ENCODE data around the gene S1PR4. TPM values are rescaled to one million over a fixed set of nuclear protein-coding genes. Genes with fewer than 3 reads are reported as not detected.
A peak's percentile ranks its signal among the peaks of the same experiment; 100 is the strongest.
"Not testable (repeated sequence)": the region's sequence is repeated elsewhere in the genome, so short reads cannot be mapped to it uniquely, and the experiment has no call there.

The S1PR4 gene
- total RNA-seq, 1 donor from 2014 or later, result 0.29 TPM

DNA sequence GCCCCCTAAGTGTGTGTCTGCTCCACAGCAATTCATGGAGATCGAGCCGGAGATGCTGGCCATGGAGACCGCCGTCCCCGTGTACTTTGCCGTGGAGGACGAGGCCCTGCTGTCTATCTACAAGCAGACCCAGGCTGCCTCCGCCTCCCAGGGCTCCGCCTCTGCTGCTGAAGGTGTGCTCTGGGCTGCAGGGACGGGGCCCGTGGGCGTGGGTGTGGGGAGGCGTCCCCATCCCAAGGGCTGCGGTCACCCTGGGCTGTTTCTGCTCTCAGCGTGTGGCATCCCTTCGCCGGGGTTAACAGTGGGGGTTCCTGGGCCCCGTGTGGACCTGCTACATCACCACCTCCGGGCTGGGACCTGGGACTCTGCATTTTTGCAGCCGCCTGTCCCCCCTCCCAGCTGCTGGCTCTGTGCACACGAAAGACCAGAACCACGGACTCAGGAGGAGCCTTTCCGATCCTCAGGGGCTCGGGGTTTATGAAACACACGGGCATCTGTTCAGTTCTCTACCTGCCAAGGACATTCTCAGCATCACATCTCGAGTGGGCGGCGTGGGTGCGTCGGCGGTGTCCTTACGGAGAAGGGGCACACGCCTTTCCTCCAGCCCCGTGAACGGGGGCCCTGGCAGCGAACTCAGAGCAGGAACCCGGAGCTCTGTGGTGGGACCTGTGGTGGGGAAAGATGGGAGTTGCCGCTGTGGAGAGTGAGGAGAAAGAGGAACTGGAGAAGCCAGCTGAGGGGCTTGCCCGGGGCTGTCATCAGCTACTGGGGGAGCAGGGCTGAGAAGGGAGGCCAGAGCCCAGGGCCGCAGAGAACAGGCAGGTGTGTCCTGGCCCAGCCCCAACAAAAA, 14.9 kb downstream of the S1PR4 start:
- no peak for DNase-seq (ENCODE audit: low read depth)

- no peak for DNase-seq (ENCODE audit: low read depth)
Measured at GRCh38 chr19:3194106-3195087, 15.8 kb downstream of the S1PR4 start.

DNA sequence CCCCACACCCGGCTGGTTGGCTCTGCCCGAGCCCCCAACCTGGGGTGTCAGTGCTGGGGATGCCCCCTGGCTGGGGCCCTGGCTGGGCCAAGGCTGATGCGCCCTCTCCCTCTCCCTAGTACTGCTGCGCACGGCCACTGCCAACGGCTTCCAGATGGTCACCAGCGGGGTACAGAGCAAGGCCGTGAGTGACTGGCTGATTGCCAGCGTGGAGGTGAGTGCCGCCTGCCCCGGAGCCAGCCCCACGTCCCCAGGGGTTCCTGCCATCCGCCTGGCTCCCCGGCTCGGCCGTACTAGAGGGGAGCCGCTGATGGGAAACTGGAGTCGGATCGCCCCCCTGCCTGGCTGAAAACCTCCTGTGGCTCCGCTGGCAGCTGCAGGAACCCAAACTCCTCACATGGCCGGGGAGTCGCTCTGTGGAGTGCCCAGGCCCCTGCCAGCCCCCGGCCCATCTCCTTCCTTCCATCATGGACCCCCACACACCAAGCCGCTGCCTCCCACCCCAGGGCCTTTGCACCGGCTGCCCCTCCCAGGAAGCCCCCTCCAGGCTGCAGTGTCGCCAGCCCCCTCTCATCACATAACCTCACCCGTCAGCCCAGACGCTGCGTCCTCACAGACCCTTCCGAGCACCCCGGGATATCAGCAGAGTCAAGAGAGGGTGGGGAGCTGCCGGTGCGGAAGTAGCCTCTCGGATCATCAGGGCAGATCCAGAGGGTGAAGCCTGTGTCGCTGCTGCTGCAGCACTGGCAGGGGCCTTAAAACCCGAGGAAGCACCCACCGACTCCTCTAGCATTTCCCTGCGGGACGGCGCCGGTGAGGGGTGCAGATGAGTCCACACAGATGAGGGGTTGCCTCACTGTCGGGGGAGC, 17.7 kb downstream of the S1PR4 start:
- no peak for DNase-seq (ENCODE audit: low read depth)

DNA sequence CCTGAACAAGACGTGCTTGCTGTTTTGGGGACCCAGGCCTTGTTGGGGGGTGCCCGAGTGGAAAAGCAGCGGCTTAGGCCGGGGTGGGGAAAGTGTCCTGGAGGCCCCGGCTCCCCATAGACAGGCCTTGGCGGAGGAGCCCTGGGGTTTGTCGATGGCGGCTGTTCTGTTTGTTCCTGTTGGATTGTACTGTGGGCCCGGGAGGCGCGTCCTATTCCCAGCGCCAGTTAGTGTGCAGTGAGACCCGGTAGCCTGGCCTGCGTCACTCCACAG, 18.3 kb downstream of the S1PR4 start:
- DNase-seq (ENCODE audit: low read depth), result no peak

- no peak for DNase-seq (ENCODE audit: low read depth)
Measured at GRCh38 chr19:3198901-3199700, 20.5 kb downstream of the S1PR4 start.

DNA sequence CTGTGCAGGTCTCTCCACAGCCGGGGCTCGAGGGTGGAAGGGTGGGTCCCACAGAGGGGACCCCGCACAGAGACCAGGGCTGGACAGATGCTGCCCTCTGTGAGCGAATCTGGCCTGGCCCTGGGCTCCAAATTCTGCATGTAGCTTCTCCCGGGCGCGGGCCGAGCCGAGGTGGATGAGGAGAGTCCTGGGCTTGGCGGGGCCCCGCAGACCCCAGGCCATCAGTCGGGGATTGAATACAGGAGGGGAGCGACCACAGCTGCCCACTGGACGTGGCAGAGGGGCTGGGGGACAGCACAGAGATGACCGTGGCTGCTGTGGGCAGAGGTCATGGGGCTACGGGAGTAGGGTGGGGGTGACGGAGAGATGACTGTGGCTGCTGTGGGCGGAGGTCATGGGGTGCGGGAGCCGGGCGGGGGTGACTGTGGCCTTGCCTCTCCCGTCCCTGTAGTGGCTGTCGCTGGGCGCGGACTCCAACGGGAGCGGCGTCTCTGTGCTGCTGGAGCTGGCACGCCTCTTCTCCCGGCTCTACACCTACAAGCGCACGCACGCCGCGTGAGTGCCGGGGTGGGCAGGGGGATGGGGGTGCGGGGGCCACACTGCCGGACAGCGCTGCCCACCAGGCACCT, 22.6 kb downstream of the S1PR4 start:
- no peak for DNase-seq (ENCODE audit: low read depth)

DNA sequence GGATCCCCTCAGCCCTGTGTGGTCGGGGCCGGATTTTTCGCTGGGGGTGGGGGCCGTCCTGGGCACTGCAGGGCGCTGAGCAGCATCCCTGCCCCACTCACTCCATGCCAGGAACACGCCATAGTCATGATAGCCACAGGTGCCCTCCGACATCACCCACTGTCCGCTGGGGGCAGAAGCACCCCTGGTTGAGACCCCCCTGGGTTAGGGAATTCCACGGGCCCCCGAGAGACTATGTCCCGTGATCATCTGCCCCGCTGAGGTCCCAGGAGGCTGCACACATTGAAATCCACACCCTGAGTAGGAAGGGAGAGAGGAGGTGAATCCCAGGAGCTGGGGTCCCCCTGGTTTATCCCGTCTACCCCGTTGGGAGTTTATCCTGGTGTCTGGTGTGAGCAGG, 23.3 kb downstream of the S1PR4 start:
- DNase-seq (ENCODE audit: low read depth), result no peak

DNA sequence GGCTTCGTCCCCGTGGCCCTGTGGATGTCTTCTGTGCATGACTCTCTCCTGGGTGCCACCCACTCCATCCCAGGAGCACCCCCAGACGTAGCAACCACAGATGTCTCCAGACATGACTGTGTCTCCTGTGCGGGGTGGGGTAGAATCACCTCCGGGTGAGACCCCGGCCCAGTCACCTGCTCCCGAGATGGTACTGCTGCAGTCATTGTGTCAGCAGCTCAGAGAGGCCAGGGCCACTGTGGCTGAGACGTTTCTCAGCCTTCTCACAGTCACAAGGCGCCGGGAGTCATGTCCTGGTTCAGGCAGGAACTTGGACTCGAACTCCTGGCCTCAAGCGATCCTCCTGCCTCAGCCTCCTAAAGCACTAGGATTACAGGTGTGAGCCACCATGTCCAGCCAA, 23.8 kb downstream of the S1PR4 start:
- DNase-seq (ENCODE audit: low read depth), result no peak

DNA sequence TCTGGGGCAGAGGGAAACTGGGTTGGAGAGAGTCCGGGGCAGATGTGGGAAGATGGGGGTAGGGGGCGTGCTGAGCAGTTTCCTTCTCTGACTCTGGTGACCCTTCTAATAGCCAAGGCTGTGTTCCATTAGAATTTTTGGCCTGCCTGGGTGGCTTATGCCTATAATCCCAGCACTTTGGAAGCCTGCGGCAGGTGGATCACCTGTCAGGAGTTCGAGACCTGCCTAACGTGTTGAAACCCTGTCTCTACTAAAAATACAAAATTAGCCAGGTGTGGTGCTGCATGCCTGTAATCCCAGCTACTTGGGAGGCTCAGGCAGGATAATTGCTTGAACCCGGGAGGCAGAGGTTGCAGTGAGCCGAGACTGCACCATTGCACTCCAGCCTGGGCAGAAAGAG, 24.3 kb downstream of the S1PR4 start:
- not testable (repeated sequence) for DNase-seq (ENCODE audit: low read depth)

- no peak for DNase-seq (ENCODE audit: low read depth)
Measured at GRCh38 chr19:3203805-3204645, 25.5 kb downstream of the S1PR4 start.

DNA sequence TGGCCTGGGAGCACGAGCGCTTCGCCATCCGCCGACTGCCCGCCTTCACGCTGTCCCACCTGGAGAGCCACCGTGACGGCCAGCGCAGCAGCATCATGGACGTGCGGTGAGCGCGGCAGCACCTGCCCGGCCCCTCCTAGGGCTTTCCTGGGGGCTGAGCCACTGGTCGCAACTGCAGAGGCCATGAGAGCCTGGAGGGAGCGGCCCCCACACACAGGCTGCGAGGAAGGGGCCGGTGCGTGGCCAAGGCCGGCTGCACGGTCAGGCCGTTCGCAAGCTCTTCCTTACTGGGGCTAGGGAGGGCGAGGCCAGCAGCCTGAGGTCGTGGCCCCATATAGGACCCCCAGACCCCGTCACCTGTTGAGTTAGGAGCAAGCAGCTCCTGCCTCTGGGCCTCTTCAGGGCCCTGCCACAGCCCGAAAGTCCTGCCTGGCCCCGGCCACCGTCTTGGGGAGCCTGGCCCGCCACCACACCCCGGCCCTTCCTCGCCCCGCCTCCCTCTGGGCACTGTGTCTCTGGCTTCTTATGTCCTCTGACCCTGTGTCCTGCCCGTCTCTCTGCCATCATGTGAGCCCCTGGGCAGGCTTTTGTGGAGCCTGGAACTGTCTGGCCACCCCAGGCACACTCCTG, 26.2 kb downstream of the S1PR4 start:
- no peak for DNase-seq (ENCODE audit: low read depth)

DNA sequence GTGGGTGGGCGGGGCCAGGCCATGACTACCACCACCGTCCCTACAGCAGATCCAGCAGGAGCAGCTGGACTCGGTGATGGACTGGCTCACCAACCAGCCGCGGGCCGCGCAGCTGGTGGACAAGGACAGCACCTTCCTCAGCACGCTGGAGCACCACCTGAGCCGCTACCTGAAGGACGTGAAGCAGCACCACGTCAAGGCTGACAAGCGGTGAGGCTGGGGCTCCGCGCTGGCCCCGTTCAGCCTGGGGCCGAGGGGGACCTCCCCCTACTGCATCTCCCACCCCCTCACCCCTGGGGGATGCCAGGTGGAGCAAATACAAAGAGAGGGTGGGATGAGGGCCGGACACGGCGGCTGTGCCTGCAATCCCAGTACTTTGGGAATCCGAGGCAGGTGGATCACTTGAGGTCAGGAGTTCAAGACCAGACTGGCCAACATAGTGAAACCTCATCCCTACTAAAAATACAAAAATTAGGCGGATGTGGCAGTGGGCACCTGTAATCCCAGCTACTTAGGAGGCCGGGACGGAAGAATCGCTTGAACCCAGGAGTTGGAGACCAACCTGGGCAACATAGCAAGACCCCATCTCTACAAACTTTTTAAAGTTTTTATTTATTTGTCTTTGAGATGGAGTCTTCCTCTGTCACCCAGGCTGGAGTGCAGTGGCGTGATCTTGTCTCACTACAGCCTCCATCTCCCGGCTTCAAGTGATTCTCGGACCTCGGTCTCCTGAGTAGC, 27.8 kb downstream of the S1PR4 start:
- no peak for DNase-seq (ENCODE audit: low read depth)

GRCh38 chr19:3207461-3208242, 29.1 kb downstream of the S1PR4 start:
- no peak for DNase-seq (ENCODE audit: low read depth)

- no peak for DNase-seq (ENCODE audit: low read depth)
Measured at GRCh38 chr19:3208317-3209207, 30.0 kb downstream of the S1PR4 start.

DNA sequence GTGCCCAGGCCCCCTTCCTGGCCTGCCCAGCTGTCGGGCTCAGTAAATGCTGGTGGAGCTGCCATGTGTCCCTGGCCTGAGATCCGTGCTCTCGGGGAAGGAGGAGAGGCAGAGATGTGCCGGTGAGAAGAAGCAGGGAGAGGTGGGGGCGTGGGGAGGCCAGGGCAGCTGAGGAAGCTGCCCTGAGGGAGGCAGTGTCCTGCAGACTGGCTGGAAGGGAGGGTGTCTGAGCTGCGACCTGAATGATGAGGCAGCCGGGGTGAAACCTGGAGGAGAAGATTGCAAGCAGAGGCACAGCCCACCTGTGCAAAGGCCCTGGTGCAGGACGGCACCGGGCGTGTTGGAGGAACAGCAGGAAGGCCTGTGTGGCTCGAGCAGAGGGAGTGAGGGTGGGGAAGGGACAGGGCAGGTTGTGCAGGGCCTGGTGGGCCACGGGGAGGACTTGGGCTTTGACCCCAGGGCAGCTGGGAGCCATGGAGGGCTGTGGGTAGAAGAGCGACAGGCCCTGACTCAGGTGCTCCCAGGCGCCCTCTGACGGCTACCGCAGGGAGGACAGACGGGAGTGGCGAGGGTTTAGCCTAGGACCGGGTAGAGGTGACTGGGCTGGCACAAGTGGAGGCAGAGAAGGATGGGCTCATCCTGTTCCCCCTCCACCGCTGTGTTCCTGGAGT, 31.9 kb downstream of the S1PR4 start:
- DNase-seq (ENCODE audit: low read depth), result peak; percentile 33

GRCh38 chr19:3211191-3211590, 32.6 kb downstream of the S1PR4 start:
- DNase-seq (ENCODE audit: low read depth), result no peak

All from myocyte (in vitro differentiated cells).